HG03025 (cell line): ENCODE data around the gene PEX10.
"Not testable (repeated sequence)": the region's sequence is repeated elsewhere in the genome, so short reads cannot be mapped to it uniquely, and the experiment has no call there.

Experiments used
- ATAC-seq: cut with Tn5 transposase; IDR thresholded peaks from one replicate; pipeline ENCODE4 v1.9.1; 2021; ENCODE audit warnings: mild to moderate bottlenecking, moderate library complexity; ENCODE audit not compliant: unreplicated experiment, low FRiP score

Gene PEX10

DNA sequence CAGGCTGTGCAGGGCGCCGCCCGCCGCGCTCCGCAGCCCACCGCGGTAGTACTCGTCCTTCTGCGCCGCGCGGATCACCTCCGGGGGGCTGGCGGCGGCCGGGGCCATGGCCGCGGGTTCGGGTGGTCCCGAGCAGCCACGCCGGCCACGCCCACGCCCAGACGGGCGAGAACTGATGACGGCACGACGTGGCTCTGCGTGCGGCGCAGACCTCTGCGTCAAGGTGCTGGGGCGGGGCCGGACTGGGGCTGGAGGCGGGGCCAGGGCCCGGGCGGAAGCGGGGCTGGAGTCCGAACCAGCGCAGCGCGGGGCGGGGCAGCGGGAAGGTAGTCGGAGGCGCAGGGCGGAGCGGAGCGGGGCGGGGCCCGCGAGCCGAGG, at the start of gene PEX10:
TSS of gene PEX10 (minus strand) at position 170 of the 378 bp plus-strand sequence. CDS start at position 108, 62 bp downstream.
- peak; percentile 74 for ATAC-seq

DNA sequence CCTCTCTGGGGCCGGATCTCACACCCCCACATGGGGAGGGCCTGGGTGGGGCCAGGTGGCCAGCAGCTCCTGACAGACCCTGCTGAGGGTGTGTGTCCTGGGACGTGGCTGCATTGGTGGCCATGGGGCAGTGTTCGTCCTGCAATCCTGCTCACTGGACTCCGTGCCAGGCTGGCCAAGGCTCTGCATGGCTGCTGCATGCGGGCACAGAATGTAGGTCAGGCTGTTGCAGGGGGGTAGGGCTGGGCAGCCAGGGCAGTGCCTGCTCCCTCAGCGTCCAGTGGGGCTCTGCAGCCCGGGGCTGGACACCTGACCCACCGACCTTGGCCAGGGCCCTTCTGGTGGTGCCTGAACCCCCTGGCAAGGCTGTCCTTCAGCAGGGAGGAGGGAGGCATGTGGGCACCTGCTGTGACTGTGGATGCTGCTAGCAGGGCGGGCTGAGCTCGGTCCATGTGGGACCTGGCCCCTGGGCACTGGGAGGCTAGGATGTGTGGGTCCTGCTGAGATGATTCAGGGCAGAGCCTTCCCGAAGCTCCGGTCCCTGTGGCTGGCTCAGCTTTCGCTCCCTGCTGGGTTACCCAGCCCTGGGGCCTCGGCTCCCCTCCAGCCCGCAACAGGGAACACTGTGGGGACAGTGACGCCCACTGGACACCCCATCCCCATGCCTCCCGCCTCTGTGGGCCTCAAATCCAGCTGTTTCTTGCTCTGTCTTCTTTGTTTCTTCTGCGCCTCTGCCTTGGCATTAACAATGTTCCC, 48.8 kb upstream of the PEX10 start:
- ATAC-seq, result no peak

DNA sequence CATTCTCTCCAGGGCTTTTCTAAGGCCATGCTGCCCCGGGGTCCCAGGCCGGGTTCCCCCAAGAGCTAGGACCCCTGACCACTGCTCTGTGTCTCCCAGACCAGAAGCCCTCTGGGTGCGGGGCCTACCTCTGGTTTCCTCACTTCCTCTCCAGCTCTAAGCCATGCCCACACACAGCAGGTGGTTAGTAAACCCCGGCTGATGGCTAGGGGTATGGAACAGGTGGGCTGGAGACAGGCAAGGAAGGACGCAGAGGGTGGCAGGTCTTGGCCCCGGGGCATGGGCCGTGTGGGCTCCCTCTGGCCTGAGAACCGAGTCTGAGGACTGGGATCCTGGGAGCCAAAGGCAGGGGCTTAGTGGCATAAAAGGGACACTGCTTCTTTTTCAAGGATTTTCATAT, 47.8 kb upstream of the PEX10 start:
- ATAC-seq, result no peak

DNA sequence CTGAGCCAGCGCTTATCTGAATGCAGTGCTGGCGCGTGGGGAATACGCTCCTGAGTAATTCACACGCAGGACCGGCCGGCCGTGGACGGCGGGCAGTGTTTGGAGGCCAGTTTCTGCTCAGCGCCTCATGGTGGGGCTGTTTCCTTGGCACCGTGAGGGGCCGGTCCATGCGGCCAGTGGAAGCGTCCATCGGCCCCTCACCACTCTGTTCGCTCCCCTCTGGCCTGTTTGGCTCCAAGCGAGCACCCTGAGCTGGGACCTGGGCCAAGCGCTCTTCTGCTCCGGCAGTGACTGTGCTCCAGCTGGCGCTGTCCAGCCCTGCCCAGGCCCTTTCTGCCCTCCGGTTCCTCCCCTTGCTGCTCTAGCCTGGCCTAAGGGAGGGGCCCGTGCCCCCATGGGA, 47.4 kb upstream of the PEX10 start:
- no peak for ATAC-seq

DNA sequence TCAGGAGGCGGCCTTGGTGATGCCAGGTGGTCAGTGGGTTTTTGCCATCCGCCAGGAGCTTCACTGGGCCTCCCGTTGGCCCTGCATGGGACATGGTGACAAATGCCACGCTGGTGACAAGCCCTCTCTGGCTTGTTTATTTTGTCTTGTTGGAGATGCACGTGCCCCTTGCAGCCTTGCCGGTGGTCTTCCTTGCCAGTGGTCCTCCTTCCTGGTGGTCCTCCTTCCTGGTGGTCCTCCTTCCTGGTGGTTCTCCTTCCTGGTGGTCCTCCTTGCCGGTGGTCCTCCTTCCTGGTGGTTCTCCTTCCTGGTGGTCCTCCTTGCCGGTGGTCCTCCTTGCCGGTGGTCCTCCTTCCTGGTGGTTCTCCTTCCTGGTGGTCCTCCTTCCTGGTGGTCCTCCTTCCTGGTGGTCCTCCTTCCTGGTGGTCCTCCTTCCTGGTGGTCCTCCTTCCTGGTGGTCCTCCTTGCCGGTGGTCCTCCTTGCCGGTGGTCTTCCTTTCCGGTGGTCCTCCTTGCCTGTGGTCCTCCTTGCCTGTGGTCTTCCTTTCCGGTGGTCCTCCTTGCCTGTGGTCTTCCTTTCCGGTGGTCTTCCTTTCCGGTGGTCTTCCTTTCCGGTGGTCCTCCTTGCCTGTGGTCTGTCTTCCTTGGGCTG, 46.9 kb upstream of the PEX10 start:
- ATAC-seq, result not testable (repeated sequence)

DNA sequence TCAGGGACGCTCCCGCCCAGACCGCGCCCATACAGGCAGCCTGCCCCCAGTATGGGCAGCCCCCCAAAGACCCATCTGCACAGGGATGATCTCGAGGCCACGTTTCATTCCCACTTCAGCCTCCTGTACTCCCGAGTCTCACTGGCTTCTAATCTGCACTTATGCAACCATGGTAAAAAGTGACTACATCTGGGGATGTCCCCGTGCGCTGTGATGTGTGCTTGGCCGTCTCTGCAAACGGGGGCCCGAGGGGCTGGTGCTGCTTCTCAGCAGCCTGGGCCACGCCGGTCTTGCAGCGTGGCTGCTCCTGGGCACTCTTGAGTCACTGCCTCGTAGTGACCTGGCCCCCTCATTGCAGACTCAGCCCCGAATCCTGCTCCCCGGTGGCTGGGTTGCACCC, 46.3 kb upstream of the PEX10 start:
- no peak for ATAC-seq

DNA sequence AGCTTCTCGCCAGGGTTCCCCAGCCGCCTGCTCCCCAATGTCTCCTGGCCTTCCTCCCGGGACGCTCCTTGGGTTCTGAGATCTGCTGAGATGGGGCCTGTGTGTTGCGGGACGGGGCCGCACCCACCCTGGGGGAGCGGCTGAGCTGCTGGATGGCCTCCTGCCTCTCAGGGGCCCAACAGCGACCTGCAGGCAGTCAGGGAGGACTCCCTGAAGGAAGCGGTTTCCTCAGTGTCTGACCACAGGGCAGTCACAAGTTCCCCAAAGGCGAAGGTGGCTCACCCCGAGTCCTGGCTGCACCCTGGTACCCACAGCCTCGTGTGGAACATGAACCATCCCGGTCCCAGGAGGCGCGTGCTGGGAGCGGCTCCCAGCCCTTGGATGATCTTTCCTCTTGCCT, 45.1 kb upstream of the PEX10 start:
- ATAC-seq, result no peak

DNA sequence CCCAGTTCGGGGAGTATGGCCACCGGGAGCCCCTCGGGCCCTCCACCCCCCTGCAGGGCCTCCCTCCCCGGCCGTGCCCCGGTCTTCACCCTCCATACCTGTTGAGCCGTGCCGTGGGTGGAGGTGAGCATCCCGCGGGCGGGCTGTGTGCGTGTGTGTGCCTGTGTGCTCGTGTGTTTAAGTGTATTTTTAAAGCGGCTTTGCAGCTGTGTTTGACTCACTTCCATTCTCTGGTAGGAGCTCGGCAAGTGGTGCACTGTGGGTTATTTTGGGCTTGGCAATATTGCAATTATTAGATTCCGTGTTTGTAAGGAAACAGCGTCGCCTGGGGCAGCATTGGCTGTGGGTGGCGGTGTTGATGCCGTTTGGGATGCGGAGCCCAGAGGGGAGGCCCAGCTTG, 43.4 kb upstream of the PEX10 start:
- no peak for ATAC-seq

DNA sequence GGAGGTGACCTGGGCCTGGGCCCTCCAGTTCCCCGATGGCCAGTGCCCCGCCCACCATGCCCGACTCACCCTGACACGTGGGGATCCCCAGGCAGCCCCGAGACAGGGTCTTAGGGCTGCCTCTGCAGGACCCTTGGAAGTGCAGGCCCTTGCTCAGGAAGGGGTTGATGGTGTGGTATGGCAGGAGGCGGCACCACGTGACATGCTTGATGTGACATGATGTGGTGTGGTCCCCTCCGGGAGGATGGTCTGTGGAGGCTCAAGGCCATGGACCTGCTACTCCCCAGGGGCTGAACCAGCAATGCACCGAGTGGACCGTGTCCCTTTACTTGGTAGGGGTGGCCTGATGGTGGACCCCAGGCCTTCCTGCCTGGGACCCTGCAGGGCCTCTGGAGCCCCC, 41.9 kb upstream of the PEX10 start:
- ATAC-seq, result no peak

DNA sequence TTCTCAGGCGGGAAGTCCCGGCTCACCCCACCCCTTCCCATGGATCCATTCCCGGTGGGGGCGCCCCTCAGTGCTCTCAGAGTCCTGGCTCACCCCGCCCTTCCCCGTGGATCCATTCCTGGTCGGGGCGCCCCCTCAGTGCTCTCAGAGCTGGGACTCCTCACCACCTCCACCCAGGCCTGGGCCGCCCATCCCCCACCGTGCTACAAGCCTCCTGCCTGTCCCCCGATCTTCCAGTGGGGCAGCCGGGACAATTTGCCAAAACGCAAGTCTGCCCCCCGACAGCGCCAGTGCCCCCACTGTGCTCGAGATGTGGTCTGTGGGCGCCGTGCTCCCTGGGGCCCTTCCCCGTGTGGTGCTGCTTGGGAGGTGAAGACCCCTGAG, 40.6 kb upstream of the PEX10 start:
- no peak for ATAC-seq

DNA sequence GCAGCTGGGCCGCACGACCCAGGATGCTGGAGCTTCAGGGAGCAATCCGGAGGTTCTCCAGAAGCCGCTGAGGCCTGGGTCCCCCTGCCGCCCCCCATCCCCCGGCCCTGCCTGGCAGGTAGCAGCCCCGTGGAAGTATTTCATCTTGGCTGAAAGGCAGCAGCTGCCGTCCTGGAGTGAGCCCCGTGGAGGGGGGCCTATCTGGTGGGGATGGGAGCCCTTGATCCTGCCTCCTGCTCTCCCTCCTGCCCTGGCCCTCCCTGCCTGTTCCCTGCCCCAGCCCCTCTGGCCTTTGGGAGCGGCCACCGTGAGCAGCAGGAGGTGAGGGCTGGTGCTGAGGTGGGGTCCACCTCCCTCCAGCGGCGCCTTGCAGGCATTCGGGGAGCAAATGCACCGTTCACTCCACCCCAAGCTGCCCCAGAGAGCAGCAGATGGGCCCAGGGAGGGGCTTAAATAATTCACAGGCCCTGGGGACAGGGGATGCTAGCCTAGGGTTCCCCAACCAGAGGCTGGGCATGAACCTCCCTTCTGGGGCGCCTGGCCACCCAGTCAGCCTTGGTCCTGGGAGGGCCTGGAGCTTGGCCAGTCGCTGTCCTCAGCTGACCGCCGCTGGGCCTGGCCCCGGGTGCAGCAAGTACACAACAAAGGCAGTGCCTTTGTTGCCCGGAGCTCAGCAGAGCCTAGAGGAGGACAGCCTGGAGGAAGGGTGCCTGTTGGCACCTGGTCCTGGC, 40.0 kb upstream of the PEX10 start:
- ATAC-seq, result no peak

DNA sequence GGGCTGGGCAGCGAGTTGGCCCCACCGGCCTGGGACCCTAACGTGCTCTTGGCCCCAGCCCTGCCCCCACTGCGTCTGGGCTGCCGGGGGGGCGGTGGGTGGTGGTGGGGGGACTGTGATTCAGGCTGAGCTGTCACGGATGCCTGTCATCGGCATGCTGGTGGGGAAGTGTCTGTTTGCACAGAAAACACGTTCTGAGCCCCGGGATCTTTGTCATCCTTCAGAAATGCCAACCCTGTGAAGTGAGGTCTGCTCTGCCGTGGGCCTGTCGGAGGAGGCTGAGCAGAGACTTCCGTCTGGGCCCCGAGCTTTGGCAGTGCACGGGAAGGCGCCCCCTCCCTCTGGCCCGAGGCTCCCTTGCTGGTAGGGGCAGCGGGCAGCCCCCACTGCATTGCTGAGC, 39.4 kb upstream of the PEX10 start:
- ATAC-seq, result no peak

DNA sequence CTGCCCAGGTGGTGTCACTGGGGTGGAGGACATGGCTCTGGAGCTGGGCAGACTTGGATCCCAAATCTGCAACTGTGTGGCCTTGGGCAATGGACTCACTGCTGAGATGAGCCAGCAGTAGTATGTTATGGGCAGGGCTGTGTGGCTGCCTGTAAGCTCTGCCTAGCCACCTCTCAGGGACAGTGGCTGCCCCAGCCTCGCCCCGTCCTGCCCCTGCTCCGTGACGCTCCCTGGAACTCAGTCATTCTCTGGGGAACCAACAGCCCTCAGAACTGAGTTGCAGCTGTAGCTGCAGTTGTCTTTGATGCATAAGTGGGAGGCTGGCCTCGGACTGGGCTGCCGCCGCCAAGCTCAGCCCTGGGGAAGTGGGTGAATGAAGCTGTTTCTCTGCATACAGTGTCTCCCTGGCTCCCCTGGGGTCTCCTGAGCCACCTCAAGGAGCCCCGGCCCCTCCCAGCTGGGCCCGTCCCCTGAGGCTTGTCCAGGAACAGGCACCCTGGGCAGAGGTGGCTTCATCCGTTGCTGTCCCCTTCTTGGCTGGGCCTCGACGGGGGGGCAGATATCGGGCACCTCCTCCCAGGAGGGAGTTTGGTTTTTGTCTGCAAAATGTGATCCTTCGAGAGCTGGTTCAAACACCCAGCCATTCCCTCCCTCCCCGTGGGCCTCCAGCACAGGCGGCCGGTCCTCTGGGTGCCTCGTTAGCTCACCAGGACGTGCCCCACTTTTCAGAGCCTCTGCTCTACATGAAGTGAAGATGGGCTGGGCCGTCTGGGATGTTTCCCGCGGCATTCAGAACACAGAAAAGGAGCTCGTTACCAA, 37.5 kb upstream of the PEX10 start:
- ATAC-seq, result no peak

DNA sequence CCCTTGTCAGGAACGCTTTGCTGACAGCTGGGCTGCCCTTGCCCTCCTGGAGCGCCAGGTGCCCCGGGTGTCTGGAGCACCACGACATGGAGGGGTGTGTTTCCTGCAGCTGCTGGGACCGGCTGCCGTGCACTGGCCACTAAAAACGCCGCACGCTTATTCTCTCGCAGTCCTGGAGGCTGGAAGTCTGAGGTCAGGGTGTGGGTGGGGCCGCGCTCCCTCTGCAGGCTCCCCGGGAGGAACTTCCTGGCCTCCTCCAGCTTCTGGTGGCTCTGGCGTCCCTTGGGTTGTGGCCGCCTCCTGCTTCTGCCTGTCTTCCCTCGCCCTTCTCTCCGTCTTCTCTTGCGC, 35.7 kb upstream of the PEX10 start:
- no peak for ATAC-seq

DNA sequence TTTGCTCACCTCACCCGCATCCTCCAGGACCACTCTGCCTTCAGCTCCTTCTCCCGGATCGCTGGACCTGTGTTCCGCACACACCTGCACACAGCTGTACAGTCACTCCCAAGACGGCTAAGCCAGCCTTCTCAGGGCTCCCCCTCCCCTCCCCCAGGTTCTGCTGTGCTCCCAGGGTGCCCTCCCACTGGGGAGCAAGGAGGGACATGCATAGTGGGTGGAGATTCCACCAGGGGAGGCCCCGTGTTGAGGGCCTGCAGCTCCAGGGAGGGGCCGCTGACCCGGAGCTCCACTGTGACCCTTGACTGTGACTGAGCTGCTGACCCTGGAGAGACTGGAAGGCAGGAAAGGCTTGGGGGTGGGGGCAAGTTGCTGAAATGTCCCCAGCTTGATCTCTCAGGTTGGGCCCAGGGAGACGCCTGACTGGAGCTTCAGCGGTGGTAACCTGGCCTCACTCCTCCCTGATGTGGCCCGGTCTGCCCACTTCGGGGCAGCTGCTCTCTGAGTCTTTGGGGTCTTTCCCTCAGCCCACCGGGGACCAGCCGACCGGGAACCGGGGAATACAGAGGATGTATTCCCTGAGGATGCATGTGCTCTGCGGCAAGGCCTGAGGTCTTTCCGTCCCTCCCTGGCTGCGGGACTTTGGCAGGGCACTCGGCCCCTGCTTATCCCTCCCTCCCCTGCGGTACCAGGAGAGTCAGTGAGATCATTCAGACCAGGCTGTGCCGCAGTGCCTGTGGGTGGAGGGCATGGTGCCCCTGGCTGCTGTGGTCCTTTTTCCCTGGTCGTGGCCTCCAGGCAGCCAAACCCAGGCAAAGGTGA, 35.1 kb upstream of the PEX10 start:
- no peak for ATAC-seq

DNA sequence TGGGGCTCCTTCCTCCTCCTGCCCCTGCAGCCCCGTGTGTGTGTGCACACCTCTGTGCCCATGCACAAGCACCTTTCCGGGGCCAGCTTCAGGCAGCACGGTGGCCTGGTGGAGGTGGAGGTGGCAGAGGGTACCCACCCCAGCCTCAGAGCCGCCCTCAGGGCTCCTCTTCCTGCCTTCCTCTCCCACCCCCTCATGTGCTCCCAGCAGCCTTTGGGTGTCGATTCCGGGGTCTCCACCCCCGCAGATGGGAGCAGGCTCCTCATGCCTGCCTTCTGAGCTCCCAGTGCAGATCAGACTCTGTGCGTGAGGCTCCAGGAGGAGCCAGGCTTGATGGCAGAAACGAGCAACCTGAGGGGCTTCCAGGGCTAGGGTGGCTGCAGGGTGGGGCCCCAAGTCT, 34.5 kb upstream of the PEX10 start:
- no peak for ATAC-seq

DNA sequence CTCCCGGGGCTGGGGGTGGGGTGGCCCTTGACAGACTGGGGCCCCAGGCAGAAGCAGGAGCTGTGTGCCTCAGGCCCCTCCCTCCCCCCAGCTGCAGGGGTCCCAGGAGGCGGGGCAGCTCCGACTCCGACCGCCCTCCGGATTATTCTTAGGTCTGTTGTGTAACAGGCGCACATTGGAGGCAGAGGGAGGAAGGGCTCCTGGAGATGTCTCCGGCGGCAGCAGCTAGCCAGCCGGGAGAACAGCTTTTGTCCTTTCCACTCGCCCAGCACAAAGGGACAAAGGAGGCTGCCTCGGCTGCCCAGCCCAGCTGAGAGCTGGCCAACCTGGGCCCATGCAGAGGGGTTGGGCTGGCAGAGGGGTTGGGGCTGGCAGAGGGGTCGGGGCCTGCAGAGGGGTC, 34.0 kb upstream of the PEX10 start:
- no peak for ATAC-seq

DNA sequence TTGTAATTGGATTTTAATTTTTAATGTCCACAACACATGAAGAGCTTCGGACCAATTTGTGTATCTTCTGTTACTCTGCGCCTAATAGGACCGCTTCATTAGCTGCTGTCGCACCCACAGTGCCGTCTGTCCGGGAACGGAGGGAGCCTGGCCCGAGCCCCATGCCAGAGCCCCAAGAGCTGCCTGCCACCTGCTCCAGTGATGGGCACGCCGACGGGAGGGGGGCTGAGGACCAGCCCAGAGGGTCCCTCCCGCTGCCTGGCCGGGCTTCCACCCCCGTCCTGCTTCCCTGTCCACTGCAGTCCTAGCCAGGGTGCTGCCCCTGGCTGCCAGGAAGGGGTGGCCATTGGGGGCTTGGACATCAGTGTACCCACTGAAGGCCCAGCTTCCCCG, 33.5 kb upstream of the PEX10 start:
- ATAC-seq, result no peak

DNA sequence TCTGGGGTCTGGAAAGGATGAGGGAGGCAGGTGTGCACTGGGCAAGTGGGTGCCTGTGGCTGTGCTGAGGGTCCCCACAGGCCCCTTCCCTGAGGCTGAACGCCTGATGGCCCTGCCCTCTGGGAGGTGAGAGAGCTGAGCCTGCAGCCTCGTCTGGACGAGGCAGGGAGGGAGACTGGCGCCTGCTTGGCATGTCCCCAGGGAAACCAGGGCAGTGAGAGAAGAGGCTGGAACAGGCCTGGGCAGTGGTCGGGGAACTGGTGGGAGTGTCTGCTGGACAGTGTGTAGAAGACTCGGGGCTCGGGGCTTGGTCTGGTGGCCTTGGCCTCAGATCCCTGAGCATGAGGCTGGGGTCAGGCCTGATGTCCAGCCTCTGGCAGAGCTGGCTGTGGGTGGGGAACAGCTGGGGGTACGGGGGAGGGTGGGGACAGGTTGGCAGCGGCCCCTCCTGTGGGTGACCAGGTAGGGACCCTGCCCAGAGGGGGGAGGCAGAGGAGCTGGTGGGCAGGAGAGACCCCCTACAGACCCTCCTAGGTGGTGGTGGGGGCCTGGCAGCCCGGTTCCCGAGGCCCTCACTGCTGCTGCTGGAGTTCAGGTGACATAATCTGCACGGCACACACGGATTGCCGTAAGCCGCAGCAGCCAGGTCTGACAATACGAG, 32.9 kb upstream of the PEX10 start:
- ATAC-seq, result no peak

DNA sequence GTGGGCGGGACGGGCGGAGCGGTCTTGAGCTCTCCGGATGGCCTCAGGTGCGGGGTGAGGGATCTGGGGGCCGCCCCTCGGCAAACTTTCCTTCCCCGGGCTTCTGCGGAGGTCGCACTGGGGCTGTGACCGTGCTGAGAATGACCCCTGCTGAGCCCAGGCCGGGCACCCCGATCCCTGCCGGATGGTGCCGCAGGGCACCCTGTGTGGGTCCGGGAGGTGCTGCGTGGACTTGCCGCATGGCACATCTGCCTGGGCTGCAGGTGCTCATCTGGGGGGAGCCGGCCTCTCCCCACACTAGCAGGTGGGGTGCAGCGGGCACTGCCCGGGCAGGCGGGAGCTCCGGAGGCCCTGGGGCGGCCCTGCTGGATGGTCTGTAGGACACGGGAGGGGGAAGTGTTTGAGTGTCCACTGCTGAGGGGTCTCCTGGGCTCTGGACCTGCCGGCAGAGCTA, 31.8 kb upstream of the PEX10 start:
- ATAC-seq, result no peak
